HG03064 (cell line): Measurements from ENCODE around the gene FNIP1.
"Not testable (repeated sequence)": the region's sequence is repeated elsewhere in the genome, so short reads cannot be mapped to it uniquely, and the experiment has no call there.

Experiments
- ATAC-seq: cut with Tn5 transposase; IDR thresholded peaks from one replicate; pipeline ENCODE4 v1.9.1; 2021; ENCODE audit warnings: low read depth; ENCODE audit not compliant: unreplicated experiment

FNIP1 gene

DNA sequence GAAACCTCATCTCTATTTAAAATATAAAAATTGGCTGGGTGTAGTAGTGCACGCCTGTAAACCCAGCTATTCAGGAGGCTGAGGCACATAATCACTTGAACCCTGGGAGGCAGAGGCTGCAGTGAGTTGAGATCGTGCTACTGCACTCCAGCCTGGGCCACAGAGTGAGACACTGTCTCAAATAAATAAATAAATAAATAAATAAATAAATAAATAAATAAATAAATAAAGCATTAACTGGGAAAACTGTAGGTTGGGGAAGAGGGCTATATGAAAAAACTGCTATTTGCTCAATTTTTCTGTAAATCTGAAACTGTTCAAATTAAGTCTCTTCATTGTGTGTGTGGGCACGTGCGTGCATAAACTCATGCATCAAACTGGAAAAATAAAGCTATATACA, 101.9 kb downstream of the FNIP1 start:
- ATAC-seq, result no peak

DNA sequence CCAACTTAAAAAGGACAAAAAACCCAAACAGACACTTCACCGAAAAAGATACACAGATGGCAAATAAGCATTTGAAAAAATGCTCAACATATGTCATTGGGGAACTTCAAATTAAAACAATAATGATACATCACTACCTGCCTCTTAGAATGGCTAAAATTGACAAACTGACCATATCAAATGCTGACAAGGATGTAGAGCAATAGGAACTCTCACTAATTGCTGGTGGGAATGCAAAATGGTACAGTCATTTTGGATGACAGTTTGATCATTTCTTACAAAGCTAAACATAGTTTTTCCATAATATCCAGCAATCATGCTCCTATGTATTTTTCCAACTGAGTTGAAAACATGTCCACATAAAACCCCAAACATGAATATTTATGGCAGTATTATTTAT, 102.9 kb downstream of the FNIP1 start:
- ATAC-seq, result no peak

DNA sequence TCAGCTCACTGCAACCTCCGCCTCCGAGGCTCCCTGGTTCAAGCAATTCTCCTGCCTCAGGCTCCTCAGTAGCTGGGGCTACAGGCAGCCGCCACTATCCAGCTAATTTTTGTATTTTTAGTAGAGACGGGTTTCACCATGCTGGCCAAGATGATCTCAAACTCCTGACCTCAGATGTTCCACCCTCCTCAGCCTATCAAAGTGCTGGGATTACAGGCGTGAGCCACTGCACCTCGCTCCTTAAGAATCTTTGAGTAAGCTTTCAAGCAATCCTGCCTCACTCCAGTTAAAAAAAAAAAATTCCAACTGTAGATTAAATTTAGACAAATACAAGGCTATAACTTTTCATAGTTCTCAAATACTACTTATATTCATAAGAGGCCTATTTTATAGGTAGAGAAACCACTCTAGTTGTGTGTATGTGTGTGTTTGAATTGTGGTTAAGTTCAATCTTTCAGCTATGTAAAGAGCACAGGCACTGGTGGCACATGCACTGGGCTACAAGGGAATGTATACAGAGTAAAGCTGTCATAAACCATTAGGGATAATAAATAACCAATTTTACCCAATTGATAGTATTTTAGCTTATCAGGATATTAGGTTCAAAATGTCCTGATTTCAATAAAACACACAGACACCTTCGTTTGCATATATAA, 111.2 kb downstream of the FNIP1 start:
- ATAC-seq, result no peak

DNA sequence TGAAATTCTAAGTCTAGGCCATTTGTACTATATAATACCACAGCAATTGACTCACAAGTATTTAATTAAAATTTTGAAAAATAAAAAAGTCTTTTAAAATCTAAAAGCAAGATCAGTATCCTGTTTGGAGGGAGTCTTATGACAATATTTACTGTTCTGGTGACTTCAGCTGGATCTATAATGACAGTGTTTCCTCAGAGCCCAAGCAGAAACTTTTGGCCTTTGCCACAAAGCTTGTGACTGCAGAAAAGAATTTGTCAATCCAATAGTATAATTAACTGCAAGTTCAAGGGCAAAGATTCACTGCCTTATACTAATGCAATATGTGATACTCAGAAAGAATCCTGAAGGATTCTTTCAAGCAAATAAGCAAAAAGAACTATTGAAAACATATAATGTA, 112.2 kb downstream of the FNIP1 start:
- ATAC-seq, result no peak

DNA sequence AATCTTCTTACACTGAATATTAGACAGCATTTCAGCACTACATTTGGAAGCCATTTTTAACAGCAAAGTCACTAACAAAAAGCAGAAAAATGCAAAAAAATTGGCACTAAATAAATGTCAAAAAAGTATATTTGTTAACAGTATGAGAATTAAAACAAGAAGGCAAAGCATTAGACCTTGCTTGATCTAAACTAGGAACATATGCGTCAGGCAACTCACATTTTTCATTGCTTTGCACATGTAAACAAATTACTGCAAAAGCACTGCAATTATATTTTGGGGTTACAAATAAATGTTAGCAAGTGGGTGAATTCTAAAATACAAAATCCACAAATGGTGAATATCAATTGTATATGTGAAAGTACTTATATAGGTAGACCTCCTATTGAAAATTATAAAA, 112.8 kb downstream of the FNIP1 start:
- no peak for ATAC-seq

DNA sequence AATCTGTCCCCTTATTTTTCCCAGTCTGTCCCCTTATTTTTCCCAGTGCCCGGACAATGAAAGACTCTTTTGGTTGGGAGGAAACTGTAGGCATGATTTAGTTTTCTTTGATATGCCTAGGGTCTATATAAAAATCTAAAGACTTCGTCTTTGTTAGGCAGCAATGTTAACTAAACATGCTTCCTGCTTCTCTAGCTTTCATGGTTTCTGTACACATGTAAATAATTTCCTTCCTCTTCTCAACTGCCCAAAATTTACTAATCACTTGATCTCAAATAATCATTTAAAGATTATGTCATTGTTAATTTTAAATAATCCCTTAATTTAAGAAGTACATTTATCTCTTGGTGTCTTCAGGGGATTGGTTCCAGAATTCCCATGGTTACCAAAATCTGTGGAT, 114.0 kb downstream of the FNIP1 start:
- ATAC-seq, result no peak

DNA sequence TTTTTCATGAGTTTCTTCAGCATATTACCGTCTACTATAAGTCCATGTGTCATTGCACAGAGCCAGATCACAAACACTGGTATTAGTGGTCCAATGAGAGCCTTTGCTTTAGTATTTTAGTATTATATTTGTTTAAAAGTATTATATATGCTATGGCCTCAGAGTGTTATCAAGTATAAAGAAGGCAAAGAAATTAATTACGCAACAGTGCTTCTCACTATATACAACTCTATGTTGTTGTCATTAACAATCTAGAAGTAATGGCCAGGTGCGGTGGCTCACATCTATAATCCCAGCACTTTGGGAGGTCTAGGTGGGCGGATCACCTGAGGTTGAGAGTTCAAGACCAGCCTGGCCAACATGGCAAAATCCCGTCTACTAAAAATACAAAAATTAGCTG, 114.6 kb downstream of the FNIP1 start:
- ATAC-seq, result no peak

DNA sequence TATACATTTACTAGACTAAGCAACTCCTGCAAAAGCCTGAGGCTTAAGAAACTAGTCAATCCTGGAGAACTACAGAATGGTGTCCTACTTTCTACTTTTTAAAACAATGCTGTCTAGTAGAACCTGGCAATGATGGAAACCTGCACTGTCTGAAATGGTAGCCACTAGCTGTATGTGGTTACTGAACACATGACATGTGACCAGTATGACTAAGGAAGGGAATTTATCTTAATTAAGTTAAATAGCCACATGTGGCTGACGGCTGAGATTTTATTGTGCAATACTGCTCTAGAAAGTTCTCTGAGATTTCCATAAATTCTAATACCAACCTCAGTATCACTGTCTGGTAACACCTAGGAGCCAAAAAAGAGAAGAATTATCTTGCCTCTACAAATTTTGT, 116.9 kb downstream of the FNIP1 start:
- ATAC-seq, result no peak

DNA sequence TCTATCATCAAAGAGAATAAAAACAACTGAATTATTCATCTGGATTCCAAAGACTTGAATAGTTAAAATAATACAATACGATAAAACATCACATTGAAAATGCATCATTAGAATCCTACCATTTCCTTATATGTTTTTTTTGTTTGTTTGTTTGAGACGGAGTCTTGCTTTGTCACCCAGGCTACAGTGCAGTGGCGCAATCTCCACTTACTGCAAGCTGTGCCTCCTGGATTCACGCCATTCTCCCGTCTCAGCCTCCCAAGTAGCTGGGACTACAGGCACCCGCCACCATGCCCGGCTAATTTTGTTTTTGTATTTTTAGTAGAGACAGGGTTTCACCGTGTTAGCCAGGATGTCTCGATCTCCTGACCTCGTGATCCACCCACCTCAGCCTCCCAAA, 118.5 kb downstream of the FNIP1 start:
- ATAC-seq, result not testable (repeated sequence)

DNA sequence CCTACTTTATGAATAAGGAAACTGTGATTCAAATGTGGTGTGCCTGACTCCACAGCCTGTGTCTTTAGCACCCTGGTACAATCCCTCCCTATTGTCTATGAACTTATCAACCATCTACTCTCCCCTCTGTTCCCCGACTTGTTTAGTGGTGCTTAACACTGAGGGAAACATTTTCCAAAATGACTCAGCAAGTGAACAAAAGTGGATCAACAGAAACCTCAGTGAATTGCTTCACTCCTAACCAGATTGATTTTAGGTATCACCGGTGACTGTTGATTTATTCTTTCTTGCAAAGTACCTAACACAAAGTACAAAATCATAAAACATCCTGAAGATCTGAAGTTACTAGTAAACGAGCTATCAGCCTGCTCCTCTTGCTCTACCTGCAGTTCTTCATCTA, 119.7 kb downstream of the FNIP1 start:
- ATAC-seq, result no peak

DNA sequence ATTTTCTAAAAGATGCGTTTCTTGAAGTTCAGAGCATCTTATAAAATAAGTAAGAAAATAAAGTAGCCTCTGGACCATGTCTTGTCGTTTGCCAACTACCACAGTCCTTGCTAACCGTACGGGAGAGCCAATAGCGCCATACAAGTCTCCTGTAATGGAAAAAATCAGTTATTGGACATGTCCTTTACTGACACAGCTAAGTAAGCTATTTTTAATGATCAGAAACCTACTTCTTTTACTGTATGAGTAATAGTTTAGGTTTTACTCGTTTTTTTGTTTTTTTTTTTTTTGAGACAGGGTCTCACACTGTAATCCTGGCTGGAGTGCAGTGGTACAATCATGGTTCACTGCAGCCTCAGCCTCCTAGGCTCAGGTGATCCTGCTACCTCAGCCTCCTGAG, 124.0 kb downstream of the FNIP1 start:
- ATAC-seq, result peak; percentile 19

DNA sequence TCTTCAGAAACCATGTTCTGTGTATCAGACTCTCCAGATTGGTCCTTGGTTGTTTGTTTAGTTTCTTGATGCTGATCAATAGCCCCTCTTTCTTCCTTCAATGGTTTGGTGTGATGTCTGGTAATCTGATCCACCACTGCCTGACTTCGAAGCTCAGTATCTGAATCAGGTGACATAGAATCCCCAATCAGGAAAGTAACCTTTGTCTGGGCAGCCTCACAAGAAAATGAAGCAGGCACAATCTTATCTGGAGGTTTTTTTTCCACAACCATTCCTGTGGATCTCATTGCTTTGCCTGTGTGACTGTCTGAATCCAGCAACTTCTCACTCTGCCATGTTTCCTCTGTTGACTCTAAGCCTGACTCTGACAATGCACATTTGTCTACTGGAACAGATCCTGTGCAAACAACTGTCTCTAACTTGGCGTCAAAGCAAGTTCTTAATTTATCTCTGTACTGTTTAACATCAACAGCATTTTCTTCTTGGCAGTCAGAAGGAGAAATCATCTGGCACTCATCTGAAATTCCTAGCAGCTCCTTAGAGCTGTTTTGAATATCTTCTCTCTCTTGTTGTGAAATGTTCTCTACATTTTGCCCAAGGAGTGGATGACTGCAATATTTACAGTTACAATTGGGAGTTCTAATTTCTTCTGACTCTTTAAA, 124.7 kb downstream of the FNIP1 start:
- ATAC-seq, result no peak

DNA sequence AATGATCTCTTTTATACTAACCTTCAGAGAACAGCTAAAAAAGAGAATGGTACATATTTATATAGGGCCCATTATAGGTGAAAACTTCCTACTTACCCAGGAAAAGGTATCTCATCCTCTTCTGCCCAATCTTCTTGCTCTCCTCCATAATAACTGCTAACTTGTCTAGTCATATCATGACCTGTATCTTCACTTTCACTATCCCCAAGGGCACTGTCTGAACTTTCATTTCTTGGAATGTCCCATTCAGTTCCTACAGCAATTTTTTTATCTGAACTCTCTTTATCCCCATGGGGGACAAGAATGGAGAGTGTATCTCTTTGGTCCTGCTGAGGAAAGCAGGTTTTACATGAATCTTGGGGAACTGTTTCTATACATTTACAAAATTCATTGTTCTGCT, 125.4 kb downstream of the FNIP1 start:
- no peak for ATAC-seq

DNA sequence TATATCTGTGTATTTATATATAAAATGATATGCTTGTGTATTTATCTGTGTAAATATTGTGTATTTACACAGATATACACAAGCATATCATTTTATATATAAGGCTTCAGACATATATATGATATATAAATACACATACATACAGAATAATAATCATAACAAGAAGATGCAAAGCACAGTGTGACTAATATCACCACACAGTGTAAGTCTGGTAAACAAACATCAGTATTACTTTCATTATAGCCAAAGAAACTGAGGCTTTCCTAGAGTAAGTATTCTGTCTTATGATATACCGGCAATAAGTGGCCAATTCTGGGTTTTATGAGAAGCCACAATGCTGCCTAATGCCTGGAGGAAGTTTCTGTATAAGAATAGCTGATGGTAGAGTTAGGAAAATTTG, 131.9 kb downstream of the FNIP1 start:
- no peak for ATAC-seq

DNA sequence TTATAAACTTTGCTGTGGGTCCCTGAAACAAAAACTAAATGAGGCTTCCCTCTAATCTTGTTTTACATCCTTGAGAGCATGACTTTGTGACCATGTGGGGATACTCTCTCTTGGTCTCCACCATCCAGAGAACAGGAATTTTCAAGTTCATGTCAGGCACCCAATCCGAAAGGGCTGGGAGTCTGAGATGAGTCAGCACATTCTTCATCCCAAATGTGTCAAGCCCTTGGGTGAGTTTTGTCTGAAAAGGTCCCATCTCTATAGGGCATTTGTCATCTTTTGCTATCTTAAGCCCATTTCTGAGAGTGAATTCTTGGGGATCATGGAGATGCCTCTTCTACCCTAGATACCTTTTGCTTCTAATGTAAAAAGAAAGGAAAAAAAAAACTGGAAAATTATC, 134.9 kb downstream of the FNIP1 start:
- ATAC-seq, result no peak

DNA sequence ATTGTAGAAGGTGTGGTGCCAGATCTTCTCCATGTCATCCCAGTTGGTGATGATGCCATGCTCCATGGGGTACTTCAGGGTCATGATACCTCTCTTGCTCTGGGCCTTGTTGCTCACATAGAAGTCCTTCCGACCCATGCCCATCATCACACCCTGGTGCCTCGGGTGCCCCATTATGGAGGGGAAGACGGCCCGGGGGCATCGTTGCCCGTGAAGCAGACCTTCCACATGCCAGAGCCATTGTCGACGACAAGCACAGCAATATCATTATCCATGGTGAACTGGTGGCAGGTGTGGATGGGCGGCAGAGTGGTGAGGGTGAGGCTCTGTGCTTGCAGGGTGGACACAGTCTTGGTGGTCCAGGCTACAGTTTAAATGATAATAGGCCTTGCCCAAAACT, 137.0 kb downstream of the FNIP1 start:
- ATAC-seq, result no peak

DNA sequence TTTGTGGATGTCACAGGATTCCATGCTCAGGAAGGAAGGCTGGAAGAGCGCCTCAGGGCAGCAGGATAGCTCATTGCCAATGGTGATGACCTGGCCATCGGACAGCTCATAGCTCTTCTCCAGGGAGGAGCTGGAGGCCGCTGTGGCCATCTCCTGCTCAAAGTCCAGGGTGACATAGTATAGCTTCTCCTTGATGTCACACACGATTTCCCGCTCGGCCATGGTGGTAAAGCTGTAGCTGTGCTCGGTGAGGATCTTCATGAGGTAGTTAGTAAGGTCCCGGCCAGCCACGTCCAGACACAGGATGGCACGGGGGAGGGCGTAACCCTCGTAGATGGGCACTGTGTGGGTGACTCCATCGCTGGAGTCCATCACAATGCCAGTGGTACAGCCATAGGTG, 137.5 kb downstream of the FNIP1 start:
- no peak for ATAC-seq

DNA sequence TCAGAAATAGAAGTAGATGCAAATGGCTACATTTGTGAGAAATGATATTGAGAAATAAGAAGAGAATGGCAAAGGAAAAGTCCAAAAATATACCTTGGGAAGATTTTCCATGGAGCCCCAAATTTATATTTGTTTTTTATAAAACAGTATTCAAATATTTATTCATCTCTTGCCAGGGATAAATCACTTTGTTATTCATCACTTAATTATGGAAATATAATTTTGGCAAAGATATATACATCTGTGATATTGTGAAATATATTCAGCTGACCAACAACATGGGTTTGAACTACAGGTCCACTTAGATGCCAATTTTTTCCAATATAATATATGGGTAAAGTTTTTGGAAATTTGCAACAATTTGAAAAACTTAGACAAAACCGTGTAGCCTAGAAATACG, 142.0 kb downstream of the FNIP1 start:
- ATAC-seq, result no peak

DNA sequence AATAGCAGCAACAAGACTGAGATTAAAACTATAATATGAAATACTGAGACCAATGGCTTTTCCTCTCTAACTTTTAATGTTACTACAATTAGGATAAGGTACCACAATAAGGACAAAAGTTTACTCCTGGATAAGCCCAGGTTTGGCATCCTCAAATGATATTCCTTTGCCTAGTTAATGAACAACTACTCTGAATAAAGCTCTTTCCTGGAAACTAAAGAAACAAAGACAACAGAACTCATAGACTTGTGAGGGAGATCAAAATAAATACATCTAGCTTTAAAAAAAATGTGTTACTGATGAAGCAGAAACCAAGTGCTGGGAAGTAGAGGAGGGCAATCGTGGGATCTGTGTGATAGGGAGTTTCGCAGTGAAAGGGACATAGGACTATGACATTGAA, 142.5 kb downstream of the FNIP1 start:
- no peak for ATAC-seq

DNA sequence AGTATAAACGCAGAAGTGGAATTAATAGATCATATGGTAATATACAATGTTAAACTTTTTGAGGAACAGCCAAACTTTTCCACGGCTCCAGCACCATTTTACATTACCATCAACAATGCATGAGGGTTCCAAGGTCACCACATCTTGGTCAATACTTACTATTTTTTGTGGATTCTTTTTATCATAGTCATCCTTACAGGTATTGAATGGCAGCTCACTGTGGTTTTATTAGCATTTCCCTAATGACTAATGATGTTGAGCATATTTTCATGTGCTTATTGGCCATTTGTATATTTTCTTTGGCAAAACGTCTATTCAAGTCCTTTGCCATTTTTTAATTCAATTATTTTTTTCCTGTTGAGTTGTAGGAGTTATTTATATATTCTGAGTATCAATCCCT, 147.7 kb downstream of the FNIP1 start:
- no peak for ATAC-seq

DNA sequence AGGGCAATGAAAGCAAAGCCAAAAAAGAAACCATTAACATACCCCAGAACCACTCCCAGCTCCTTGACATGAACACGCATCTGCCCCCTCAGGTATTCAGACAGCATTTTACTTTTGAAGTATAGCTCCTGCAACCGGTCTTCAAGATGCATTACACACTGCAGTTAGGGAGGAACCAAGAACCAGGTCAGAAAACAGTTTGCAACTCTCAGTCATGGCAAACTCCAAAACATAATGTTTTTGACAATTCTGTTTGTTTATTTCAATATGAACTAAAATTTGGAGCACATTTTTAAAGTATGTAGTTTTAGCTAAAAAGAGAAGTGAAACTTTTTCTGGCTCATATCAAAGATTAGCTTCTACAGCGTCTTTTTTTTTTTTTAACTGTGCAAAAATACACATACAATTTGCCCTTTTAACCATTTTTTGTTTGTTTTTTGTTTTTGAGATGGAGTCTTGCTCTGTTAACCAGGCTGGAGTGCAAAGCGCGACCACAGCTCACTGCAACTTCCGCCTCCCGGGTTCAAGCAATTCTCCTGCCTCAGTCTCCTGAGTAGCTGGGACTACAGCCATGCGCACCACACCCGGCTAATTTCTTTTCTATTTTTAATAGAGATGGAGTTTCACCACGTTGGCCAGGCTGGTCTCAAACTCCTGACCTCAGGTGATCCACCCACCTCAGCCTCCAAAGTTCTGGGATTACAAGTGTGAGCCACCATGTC, 149.6 kb downstream of the FNIP1 start:
- peak; percentile 73 for ATAC-seq

DNA sequence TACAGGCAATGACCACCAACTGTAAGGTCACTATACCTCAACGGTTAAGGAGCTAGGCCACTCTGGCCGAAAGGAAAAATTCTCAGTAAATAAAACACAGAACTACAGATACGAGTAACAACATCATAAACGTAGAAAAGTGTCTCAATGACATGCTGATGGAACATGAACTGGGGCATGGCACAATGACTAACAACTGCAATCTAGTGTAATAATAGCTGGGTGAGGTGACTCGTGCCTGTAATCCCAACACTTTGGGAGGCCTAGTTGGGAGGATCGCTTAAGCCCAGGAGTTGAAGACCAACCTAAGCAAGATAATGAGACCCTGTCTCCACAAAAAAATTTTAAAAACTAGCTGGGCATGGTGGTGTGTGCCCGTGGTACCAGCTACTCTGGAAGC, 152.0 kb downstream of the FNIP1 start:
- ATAC-seq, result no peak
